Adrenal gland (tissue), 12 donors: ENCODE data around the gene OTX1. TPM values are rescaled to one million over a fixed set of nuclear protein-coding genes. Genes with fewer than 3 reads are reported as not detected.

Experiments used
- DNase-seq, 7 donors: peaks; one replicate each; pipeline ENCODE4 v3.0.0-alpha.2; 2019 to 2020
- H3K27ac ChIP-seq, 5 donors: fragments of 200-600 bp; sonication (generic) in 4 of 5; 1 replicate in 3 of 5; 2 replicates in 2 of 5; pipeline versions ENCODE4 v1.5.1 to v1.8.0; 2016 to 2020; ENCODE audit warnings: mild to moderate bottlenecking in 1 of 5
- H3K27me3 ChIP-seq: fragments of 200-600 bp; 2 replicates; pipeline ENCODE4 v1.8.0; 2021
- H3K36me3 ChIP-seq, 2 donors: fragments of 200-600 bp; replicated peaks in 1 of 2; 1 replicate in 1 of 2; 2 replicates in 1 of 2; pipeline versions ENCODE4 v1.5.1 to v1.8.0; 2018 to 2022
- H3K4me1 ChIP-seq, 2 donors: fragments of 200-600 bp; replicated peaks in 1 of 2; 1 replicate in 1 of 2; 2 replicates in 1 of 2; pipeline versions ENCODE4 v1.5.1 to v1.8.0; 2018 to 2021
- H3K4me3 ChIP-seq, 4 donors: fragments of 200-600 bp; sonication (generic) in 3 of 4; one replicate each; pipeline ENCODE4 v1.5.1; 2016 to 2018
- H3K9me3 ChIP-seq, 3 donors: fragments of 200-600 bp; sonication (generic) in 1 of 3; replicated peaks in 1 of 3; 1 replicate in 2 of 3; 2 replicates in 1 of 3; pipeline versions ENCODE4 v1.5.1 to v1.8.0; 2016 to 2021
- POLR2A ChIP-seq, 2 donors: fragments of 450-650 bp; IDR thresholded peaks; one replicate each; pipeline ENCODE4 v1.6.1; 2017; ENCODE audit warnings: antibody characterized with exemption in 2 of 2, mild to moderate bottlenecking in 2 of 2, moderate library complexity in 1 of 2
- WGBS, 4 donors: extraction: QIAGEN DNeasy Blood & Tissue Kit in 2 of 4; methylation state at CpG; one replicate each; pipeline versions ENCODE4 v1.1.5 to v1.1.7; 2013 to 2017; 5-methylcytosine and 5-hydroxymethylcytosine counted together
- intact Hi-C, 2 donors: fragments of 100-400 bp; cut with DNase I; formaldehyde crosslinking; loops; one replicate each; pipeline versions ENCODE4 v1.14.1 to v1.15.0; 2022 to 2023
- polyA plus RNA-seq, 3 donors: library from polyadenylated mRNA; stranded (reverse); fragments of 200-250 nt in 2 of 3; fragments of 350-450 nt in 1 of 3; fragmentation: Illumina TruSeq in 1 of 3; extraction: RNeasy Lipid Tissue Mini Kit (QIAGEN cat#74804) in 1 of 3; gene quantifications; one replicate each; pipeline ENCODE4 v1.2.3, GENCODE V29; 2013 to 2014
- total RNA-seq, 9 donors: library from RNA; depleted of rRNA in 4 of 9; stranded (reverse); fragments of >200 nt in 4 of 9; fragments of 120-200 nt in 1 of 9; fragmentation: NEBNext Ultra II Directional in 1 of 9; extraction: Animal tissue kit (Norgen Biotek cat#: 25700) in 1 of 9; gene quantifications; one replicate each; pipeline versions ENCODE4 v1.1.0 to v1.2.4, GENCODE V29; 2013 to 2023
- TF ChIP-seq, protein P1 (sequence below), 6 experiments: fragments of 450-650 bp in 4 of 6; fragments of 200-600 bp in 2 of 6; sonication (generic) in 1 of 6; IDR thresholded peaks; 1 replicate in 5 of 6; 2 replicates in 1 of 6; pipeline versions ENCODE4 v1.5.1 to v1.8.0; 2016 to 2021; ENCODE audit warnings: antibody characterized with exemption in 6 of 6, mild to moderate bottlenecking in 2 of 6, moderate library complexity in 1 of 6
- donor health status: healthy with polysubstance abuse.
- donor health status: Bipolar disorder and iron deficiency.
- donor health status: DM: yes; HTN: yes; CAD: no.
- donor health status: DM: no; HTN: no; CAD: no.
- donor health status: DM: no; HTN: no; CAD: no.
- donor health status: DM: yes; HTN: yes; CAD: no.

The OTX1 gene
- total and polyA plus RNA-seq, 12 donors, result 0.24 TPM; not detected in 11

DNA sequence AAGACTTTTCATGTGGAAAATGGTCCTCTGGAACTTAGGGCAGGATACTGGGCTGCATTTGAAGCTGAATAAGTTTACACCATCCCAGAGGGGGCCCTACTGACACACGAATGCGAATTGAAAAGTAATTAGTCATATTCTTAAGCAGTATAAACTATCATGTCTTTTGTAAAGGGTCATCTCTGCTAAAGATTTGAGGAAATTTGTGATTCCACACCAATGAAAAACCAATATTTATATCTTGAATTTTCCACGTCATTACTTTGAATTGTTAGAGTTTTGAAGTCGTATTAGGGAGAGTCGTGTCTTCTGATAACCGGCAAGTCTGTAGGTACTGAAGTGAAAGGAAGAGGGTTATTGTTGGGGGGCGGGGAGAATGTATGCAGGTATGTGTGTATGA, 4.1 kb upstream of the OTX1 start:
- peaks cover 17 to 28% of the 10 kb centered on the region in 2 donors for H3K4me1 ChIP-seq
- TF ChIP-seq, protein P1, sequence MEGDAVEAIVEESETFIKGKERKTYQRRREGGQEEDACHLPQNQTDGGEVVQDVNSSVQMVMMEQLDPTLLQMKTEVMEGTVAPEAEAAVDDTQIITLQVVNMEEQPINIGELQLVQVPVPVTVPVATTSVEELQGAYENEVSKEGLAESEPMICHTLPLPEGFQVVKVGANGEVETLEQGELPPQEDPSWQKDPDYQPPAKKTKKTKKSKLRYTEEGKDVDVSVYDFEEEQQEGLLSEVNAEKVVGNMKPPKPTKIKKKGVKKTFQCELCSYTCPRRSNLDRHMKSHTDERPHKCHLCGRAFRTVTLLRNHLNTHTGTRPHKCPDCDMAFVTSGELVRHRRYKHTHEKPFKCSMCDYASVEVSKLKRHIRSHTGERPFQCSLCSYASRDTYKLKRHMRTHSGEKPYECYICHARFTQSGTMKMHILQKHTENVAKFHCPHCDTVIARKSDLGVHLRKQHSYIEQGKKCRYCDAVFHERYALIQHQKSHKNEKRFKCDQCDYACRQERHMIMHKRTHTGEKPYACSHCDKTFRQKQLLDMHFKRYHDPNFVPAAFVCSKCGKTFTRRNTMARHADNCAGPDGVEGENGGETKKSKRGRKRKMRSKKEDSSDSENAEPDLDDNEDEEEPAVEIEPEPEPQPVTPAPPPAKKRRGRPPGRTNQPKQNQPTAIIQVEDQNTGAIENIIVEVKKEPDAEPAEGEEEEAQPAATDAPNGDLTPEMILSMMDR (IDR thresholded peaks at IDR 0.05), result no peak
- TF ChIP-seq POLR2A (IDR thresholded peaks at IDR 0.05), result no peak
- H3K27me3 ChIP-seq, result peaks cover 39% of the 10 kb centered on the region
- intact Hi-C loops, result no loop called here
- H3K36me3 ChIP-seq, result no peaks in the 10 kb centered on the region
- no peak for DNase-seq
- H3K4me3 ChIP-seq, result no peak overlapping the region
- H3K27ac ChIP-seq, result no peak overlapping the region
- 96 to 97% (median 97%) methylated on average over 7 of the region's 7 CpGs for WGBS, 4 donors
- no peaks in the 10 kb centered on the region for H3K9me3 ChIP-seq

DNA sequence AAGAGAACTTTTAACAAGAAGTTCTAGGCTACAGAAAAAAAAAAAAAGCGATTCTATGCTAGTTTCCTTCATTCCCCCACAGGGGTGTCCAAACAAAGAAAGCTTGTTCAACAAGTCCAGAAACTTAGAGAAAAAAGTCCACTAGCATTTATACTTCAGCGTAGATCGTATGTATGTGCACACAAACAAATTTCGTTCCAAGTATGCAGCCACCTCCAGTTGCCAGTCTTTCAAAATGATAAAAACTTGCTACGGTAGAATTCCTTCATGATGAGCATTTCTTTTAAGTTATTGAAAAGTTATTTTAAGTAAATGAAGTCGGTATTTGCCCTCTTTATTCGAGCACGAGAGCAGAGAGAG, 3.7 kb upstream of the OTX1 start:
- Histone ChIP-seq H3K4me3 (no peak overlapping the region), H3K9me3 (no peaks in the 10 kb centered on the region), H3K27me3 (peaks cover 43% of the 10 kb centered on the region), H3K27ac (no peak overlapping the region), H3K36me3 (no peaks in the 10 kb centered on the region), H3K4me1 (peaks cover 17 to 28% of the 10 kb centered on the region in 2 donors)
- TF ChIP-seq, protein P1 (IDR thresholded peaks at IDR 0.05), result no peak
- no peak for TF ChIP-seq POLR2A (IDR thresholded peaks at IDR 0.05)
- intact Hi-C loops, result no loop called here
- WGBS, 4 donors, result 84 to 88% (median 84%) methylated on average over 8 of the region's 8 CpGs
- no peak for DNase-seq

DNA sequence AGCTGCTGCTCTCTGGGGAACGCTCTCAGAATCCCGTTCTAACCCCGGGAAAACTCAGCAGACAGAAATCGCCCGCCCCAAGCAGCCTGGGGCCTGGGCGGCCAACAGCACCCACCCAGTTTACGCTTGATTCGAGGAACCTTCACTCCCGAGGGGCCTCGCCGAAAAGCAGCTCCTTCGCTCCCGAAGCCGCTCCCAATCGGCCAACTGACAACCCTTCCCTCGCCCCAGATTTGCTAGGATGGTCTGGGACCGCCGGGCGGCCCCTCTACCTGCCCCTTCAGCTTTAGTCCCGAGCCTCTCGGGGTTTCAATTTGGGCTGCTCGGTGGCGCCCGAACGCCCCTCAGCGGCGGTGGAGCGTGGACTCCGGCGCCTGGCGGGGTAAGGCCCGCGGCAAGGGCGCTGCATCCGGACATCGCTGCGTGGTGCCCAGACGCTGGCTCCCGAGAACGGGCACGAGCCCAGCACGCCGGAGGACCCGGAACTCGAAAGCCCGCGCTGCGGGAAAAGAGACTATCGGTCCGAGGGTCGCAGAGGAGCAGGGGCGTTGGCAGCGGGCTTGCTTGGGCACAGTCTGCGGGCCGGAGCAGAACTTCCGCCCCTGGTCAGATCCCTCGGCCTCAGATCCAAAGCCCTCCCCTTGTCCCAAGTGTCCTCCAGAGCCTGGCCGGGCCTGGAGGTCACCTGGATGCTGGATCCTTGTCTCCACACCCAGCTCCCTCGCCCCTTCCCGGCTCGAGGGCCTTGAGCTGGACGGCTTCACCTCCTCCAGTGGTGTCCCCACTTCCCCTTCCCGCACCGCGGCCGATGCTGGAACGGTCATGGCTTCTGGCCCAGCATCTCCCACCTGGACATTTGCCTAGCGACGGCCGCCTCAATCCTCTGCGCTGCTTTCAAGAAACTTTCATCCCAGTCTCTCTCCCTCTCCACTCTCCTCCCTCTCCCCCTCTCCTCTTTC, 3.0 kb upstream of the OTX1 start:
- no peak overlapping the region for H3K4me3 ChIP-seq
- 44 to 72% (median 56%) methylated on average over 31 to 71 of the region's 71 CpGs for WGBS, 4 donors
- H3K27ac ChIP-seq, result no peak overlapping the region
- peaks cover 47% of the 10 kb centered on the region for H3K27me3 ChIP-seq
- H3K9me3 ChIP-seq, result no peaks in the 10 kb centered on the region
- H3K36me3 ChIP-seq, result no peaks in the 10 kb centered on the region
- no peak for TF ChIP-seq POLR2A (IDR thresholded peaks at IDR 0.05)
- H3K4me1 ChIP-seq, result peaks cover 17 to 28% of the 10 kb centered on the region in 2 donors
- DNase-seq, result no peak
- intact Hi-C loops, result no loop called here

DNA sequence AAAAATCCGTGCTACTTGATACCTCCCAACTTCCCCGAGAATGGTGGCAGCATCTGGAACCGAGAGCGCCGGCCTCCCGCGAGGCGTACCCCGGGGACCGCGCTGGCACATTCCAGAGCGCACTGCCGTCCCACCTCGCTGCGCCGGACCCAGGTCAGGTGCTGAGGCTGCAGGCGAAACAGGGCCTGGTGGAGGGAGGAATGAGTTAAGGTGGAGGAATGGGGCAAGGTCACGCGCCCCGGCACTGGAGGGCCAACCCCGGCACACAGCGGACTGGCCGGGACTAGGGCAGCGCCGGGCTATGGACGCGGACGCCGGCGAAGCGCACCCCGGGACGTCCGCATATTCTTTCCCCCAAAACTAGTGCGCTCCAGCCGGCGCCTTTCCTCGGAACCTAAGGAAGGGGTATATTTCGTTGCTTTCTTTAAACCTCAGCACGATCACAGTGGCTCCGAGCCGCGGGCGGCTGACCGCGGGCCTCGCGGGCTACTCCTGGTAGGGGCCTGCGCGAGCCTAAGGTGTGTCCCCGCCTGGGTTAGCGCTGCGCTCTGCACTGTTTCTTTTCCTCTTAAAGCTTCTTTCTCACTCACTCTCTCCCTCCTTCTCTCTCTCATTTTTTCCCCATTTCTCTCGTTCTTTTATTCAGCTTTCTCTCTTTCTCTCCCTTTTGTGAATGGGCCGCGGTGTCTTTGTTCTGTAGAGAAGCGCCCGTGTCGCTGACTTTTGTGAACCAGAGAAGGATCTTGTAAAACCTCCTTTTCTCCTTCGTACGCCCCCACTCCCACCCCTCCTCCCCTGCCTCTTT, 2.1 kb upstream of the OTX1 start:
- DNase-seq, result no peak
- Histone ChIP-seq H3K9me3 (no peaks in the 10 kb centered on the region), H3K4me1 (peaks cover 17 to 28% of the 10 kb centered on the region in 2 donors), H3K4me3 (peak overlapping the region in 1 of 4 donors; percentile 72), H3K27me3 (peaks cover 55% of the 10 kb centered on the region), H3K36me3 (no peaks in the 10 kb centered on the region), H3K27ac (no peak overlapping the region)
- TF ChIP-seq, protein P1 (IDR thresholded peaks at IDR 0.05), result no peak
- TF ChIP-seq POLR2A (IDR thresholded peaks at IDR 0.05), result no peak
- 20 to 29% (median 22%) methylated on average over 48 to 61 of the region's 61 CpGs for WGBS, 4 donors
- intact Hi-C loops, result no loop called here
